Mammary epithelial cell (primary cell): ENCODE results near the gene POP4.

Source experiments
- EZH2 ChIP-seq: IDR thresholded peaks from 2 replicates; pipeline ENCODE4 v1.6.1; 2012; ENCODE audit warnings: low read length, inconsistent platforms, borderline replicate concordance
- TF ChIP-seq, protein P1 (sequence below), 2 donors: IDR thresholded peaks in 1 of 2; conservative IDR thresholded peaks in 1 of 2; 2 replicates each; pipeline ENCODE4 v1.5.1; 2011 to 2012; ENCODE audit warnings: inconsistent platforms in 2 of 2, low read length in 2 of 2, mild to moderate bottlenecking in 2 of 2, control low read depth in 1 of 2, low read depth in 1 of 2; ENCODE audit not compliant: insufficient read depth in 1 of 2; ENCODE audit errors: extremely low read depth in 1 of 2

DNA sequence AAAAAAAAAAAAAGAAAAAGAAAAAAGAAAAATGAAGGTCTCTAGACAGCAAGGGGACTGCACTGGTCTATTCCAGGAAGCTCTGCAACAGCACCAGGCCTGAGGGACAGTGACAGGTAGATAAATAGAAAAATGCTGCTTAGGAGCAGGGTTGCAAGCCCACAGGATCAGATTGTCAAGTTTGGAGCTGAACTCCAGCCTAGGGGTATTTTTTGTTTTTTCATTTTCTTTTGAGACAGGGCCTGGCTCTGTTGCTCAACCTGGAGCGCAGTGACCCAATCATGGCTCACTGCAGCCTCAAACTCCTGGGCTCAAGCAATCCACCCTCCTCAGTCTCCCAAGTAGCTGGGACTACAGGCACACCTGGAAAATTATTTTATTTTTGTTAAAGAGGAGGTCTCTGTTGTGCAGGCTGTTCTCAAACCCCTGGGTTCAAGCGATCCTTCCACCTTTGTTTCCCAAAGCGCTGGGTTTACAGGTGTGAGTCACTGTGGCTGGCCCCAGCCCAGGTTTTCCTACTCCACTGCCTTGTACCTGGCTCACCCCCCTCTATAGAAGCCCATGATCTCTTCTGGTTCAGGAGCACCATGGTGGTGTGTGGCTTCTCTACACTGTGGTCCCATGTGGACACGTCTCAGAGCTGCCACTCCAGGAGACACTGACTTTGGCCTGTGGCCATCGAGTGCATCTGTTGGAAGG lies 23.9 kb downstream of the POP4 start:
- TF ChIP-seq, protein P1, sequence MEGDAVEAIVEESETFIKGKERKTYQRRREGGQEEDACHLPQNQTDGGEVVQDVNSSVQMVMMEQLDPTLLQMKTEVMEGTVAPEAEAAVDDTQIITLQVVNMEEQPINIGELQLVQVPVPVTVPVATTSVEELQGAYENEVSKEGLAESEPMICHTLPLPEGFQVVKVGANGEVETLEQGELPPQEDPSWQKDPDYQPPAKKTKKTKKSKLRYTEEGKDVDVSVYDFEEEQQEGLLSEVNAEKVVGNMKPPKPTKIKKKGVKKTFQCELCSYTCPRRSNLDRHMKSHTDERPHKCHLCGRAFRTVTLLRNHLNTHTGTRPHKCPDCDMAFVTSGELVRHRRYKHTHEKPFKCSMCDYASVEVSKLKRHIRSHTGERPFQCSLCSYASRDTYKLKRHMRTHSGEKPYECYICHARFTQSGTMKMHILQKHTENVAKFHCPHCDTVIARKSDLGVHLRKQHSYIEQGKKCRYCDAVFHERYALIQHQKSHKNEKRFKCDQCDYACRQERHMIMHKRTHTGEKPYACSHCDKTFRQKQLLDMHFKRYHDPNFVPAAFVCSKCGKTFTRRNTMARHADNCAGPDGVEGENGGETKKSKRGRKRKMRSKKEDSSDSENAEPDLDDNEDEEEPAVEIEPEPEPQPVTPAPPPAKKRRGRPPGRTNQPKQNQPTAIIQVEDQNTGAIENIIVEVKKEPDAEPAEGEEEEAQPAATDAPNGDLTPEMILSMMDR (conservative IDR thresholded peaks at IDR 0.05 in 1 of 2, IDR thresholded peaks at IDR 0.05 in 1 of 2; ENCODE audit: extremely low read depth in 1 of 2, insufficient read depth in 1 of 2, low read depth in 1 of 2, low read length in 2 of 2) = no peak
- no peak for TF ChIP-seq EZH2
